GM13976 (cell line): ENCODE data around the gene NAXD.

ENCODE experiments used
- DNase-seq: peaks from one replicate; pipeline ENCODE4 v3.0.0; 2012; ENCODE audit warnings: low spot score
- CTCF ChIP-seq: IDR thresholded peaks from 2 replicates; pipeline ENCODE4 v1.5.1; 2012; ENCODE audit warnings: borderline replicate concordance, mild to moderate bottlenecking; ENCODE audit not compliant: insufficient read depth; ENCODE audit errors: extremely low read depth, missing control alignments, control extremely low read depth
- in situ Hi-C: fragments of 300-500 bp; cut with MboI; formaldehyde crosslinking; loops from one replicate; pipeline ENCODE4 v1.12.0; 2022; ENCODE audit warnings: low sequenced_read_pairs, mixed read lengths, inconsistent platforms; ENCODE audit not compliant: unreplicated experiment

NAXD gene

GRCh38 chr13:110618780-110619179, 3.4 kb downstream of the NAXD start:
- TF ChIP-seq CTCF: no peak
- no peak for DNase-seq
- in situ Hi-C loops: no loop called here

GRCh38 chr13:110620596-110620995, 5.3 kb downstream of the NAXD start:
- in situ Hi-C loops: no loop called here
- TF ChIP-seq CTCF: no peak
- no peak for DNase-seq

- no peak for TF ChIP-seq CTCF
- no peak for DNase-seq
- in situ Hi-C loops: no loop called here
Observed at GRCh38 chr13:110624766-110625756, 9.7 kb downstream of the NAXD start.

- DNase-seq: no peak
- in situ Hi-C loops: no loop called here
- TF ChIP-seq CTCF: no peak
Observed at GRCh38 chr13:110625771-110626321, 10.5 kb downstream of the NAXD start.

GRCh38 chr13:110626521-110626920, 11.2 kb downstream of the NAXD start:
- DNase-seq: no peak
- in situ Hi-C loops: no loop called here
- no peak for TF ChIP-seq CTCF

GRCh38 chr13:110627351-110627750, 12.0 kb downstream of the NAXD start:
- TF ChIP-seq CTCF: no peak
- DNase-seq: no peak
- in situ Hi-C loops: no loop called here
